GM18867 (cell line): Measurements from ENCODE around the gene ADI1.
A peak's percentile ranks its signal among the peaks of the same experiment; 100 is the strongest.

Experiments used
- ATAC-seq: cut with Tn5 transposase; IDR thresholded peaks from one replicate; pipeline ENCODE4 v1.9.1; 2021; ENCODE audit warnings: mild to moderate bottlenecking, moderate library complexity; ENCODE audit not compliant: unreplicated experiment

Gene ADI1, protein sequence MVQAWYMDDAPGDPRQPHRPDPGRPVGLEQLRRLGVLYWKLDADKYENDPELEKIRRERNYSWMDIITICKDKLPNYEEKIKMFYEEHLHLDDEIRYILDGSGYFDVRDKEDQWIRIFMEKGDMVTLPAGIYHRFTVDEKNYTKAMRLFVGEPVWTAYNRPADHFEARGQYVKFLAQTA

DNA sequence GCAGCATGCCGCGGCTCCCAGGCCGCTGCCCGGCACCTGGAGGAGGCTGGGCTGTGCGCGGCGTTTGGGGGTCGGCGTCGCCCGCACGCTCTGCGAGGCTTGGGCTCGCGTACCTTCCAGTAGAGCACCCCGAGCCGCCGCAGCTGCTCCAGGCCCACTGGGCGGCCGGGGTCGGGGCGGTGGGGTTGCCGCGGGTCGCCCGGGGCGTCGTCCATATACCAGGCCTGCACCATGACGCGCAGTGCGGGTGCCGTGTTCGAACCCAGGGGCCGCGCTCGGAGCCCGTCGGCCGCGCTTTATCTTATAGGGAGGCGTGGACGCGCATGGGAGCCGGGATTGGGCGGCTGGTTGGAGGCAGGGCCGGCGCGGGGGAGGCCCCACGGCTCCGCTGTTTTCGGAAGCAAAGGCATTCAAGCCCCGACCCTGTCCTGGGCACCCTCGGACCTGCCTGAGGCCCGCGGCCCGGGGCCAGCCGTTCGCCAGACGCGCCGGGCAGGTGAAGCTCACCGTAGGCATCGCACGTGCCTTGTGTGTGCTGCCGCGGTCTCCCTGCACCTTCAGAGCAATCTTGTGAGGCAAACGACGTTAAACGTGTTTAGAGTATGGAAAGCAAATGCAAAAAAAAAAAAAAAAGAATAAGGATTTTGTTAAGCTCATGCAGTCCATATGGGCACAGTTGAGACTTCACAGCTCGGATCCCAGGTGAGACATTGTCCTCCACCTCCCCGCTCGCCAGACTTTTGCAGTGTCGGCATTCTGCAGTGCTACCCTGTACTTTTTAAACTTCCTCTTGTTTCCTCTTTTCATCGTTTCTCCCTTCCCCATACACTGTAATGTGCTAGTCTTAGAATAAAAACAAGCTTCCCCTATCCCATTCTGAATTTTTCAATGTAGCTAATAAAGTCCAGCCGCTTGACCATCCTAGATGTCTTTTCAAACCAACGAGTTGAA is at the start of gene ADI1:
Gene ADI1 (minus strand): TSS at position 277 of the 951 bp plus-strand sequence. CDS start 44 bp downstream, at position 233.
- peak; percentile 62 for ATAC-seq

DNA sequence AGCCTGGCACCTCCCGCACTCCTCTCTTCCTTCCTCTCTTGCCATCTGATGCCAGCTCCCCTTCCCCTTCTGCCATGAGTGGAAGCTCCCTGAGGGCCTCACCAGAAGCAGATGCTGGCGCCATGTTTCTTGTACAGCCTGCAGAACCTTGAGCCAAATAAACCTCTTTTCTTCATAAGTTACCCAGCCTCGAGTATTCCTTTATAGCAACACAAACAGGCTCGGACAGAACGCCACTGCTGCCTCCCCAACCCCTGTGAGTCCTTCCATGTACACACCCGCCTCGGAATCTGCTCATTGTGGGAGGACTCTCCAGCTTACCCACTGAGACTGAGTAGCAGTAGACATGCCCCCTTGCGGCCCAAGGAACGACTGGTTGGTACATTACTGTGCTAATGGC is 47.5 kb upstream of the ADI1 start:
- ATAC-seq, result no peak

DNA sequence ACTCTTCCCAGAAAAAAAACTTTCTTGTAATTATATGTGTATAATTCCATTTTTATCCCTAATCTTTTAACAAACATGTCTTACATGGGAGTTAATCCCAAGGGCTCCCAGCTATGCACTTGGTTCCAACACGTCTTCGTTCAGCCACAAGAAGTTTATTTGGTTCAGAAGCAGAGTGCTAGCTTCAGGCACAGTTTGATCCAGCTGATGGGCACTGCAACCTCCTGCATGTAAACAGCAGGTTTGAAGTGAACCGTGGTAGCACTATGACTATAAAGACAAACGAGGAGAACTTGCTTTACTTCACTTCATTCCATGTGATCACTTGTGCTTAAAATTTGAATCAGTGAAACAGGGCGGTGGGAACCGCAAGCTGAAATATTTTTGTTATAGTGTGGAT is 45.8 kb upstream of the ADI1 start:
- ATAC-seq, result no peak

DNA sequence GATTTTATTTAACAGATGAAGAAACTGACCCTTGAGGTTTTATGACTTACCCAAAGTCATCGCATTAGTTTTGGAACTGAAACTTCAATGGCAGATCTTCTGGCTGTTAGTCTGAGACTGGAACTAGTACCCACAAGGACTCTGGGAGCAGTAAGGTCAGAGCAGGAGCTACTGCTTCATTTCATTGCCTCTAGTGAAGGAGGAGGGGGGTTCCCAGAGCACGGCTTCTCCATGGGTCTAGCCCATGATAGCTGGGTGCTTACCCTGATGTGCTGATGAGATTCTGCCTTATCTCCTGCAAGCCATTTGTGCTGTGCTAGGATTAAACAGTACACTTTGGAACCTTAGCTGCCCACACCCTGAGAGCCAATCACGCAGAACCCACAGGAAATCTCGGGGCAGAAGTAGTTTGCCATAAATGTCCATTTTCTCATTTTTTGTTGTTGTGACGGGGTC is 44.2 kb upstream of the ADI1 start:
- ATAC-seq, result peak; percentile 48

DNA sequence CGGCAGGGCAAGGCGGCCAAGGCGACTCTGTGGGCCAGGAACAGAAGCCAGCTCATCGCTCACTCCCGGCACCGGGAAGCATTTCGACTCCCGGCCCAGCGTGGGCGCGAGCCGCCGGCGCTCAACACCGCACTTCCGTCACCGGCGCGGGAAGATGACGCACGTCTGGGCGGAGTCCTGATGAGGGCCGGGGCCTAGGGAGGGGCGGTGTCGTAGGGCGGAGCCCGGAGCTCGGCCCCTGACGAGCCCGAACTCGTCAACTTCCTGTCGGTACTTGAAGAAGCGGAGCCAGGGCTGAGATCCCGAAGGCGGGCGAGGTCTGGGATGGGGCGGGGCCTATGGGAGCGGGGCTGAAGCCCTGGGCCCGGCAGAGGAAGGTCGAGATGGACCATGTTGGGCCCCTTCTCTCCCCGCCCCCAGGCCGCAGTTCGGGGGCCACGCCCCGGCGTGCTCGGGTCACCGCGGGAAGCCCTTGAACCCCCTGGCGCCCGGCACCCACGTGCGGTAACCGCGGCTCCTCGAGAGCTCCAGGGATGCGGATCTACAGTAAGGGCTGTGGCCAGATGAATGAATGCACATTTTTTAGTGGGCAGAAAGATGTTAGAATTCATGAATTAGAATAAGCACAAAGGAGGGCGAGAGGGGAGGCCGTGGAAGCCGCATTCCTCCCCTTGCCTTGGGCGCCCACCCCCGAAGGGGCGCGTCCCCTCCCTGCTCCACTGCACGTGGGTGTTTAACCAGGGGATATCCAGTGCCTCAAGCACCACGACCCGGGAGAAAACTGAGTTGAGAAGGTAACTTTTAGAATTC is 39.1 kb upstream of the ADI1 start, which contains the start of gene RNASEH1:
Gene RNASEH1 (minus strand): TSS at position 129 of the 810 bp plus-strand sequence. CDS start 73 bp downstream, at position 56.
- peak; percentile 93 for ATAC-seq

DNA sequence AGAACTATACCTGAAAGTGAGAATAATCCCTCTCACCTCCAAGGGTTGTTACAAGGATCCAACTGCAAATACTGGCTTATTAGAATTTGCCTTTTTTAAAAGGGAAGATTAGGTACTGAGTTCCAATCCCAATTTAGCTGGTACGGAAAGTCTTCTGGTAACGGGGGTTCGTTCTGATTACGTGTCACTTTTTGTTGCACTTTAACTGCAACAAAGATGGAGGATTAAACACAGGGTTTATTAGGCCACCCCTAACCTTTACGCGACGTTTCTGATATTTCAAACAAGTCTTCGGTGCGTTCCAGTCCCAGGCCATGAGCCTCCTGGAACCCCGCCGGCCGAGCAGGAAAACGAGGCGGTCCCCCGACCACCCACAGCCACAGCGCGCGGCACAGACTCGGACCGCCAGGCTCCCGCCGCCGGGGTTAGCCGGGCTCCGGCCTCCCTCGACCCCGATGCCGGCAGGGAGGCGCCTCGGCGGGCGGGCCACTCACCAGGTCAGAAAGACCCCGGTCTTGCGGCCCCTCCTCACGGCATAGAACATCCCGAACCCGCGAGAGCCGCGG is 38.4 kb upstream of the ADI1 start:
- ATAC-seq, result peak; percentile 30

DNA sequence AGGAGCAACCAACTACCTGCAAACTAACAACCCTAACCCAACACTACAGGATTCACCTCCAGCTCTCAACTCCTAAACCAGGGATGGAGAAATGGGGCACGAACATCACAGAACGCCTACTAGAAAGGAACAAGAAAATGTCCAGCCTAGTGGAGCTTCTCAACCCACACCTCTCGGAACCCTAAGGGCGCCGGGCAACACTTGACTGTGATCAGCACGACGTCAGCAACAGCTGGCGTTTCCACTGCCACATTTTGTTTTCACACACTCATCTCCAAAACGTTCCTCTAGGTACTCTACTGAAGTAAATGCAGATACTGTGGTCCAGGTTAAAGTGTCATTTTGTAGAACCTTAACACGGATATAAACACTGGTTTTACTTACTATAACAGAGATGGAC is 34.6 kb upstream of the ADI1 start:
- no peak for ATAC-seq

DNA sequence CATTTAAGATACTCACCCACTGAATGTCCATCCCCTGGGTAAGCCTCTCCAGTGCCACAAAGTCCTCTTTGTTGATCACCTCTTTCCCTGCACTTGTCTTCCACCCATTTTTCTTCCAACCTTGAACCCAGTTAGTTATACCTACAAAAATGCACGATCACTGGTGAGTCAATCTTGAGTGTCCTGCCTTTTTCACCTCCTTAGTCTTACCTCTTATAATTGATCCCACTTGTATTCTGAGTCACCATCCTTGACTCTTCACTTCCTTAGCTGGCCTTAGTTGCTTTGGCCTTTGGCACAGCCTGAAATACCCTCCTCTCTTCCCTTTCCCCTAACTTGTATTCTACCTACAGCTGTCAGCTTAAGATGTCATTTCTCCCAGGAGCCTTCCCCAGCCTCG is 28.6 kb upstream of the ADI1 start:
- ATAC-seq, result no peak

DNA sequence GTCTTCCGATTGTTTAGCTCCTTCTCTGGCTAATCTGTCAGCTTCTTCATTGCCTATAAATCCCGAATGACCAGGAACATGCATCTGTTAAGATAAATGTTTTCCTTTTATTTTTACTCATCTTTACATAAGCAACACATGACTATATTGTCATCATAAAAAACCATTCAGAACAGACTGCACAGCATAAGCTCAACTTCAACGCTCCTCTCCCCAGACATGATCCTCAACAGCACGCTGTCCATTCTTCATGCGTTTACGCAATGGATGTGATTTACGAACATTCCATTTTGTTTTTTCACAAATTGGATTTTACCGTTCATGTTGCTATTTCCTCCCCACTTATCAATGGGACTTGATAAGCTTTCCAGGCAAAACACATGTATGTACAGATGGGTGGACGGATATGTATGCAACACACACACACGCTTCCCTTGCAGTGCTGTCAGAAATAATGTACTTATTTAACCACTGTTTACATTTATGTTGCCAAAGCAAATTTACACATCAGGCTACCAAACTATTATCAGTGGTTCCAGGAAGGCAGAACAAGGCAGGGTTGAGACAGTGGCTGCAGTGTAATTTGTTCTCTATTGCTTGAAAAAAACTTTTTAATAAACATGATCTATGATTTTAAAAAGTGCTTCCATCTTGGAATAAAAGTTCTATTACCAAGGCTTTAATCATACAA is 26.6 kb upstream of the ADI1 start:
- ATAC-seq, result no peak

DNA sequence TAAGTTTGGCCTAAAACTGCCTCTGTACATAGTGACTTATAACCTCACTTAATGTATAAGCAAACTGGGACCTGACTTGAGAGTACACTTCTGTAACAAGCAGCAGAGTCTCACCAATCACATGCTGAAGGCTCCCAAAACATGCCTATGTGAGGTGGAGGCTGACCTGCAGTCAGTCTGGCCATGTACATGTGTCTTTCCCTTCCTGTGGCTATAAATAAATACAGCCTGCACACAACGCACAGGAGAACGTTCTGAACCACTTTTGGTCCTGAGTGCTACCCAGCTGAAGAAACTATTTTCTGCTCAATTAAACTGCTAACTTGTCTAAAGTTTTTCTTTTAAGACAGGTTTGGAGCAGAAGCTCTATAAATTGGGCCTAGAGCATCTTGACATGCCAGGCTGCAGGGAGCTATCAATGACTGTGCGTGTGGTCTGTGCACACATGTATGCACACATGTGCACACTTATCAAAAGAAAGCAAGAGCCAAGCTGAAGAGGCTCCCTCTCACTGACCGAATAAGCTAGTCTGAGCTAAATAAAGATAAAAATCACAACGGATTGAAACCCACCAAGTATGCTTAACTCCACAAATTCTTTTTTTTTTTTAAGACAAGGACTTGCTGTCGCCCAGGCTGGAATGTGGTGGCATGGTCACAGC is 23.8 kb upstream of the ADI1 start:
- no peak for ATAC-seq

DNA sequence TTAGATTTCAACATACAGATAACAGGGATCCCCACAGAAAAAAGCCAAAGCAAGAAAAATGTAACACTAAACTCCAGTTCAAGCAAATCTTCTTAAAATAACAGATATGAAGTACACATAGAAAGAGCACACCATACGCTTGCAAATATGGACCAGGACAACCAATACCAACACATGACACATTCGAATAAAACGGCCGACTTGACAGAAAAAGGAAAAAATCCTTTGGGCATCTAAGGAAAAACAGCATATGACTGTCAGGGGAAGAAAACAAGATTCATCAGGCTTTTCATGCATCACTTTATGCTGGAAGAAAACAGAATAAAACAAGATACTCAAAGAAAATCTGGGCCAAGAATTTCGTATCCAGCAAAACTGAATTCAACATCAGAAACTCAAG is 22.8 kb upstream of the ADI1 start:
- ATAC-seq, result no peak

DNA sequence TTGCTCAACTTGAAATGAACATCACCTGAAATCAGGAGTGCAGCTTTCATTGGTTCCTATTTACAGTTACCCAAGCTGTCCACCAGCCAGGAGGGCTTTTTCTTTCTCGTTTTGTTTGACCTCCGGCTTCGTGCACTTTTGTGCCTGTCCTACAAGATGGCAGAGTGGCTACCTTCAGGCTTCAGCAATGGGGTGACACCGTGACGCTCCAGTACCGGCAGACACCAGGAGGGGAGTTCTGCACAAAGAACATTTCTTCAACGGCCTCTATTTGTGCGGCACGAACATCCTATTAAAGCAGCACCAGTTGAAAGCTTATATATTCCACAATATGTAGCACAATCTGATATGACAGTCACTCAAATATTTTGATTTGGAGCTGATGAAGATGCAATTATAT is 20.5 kb upstream of the ADI1 start:
- ATAC-seq, result no peak

DNA sequence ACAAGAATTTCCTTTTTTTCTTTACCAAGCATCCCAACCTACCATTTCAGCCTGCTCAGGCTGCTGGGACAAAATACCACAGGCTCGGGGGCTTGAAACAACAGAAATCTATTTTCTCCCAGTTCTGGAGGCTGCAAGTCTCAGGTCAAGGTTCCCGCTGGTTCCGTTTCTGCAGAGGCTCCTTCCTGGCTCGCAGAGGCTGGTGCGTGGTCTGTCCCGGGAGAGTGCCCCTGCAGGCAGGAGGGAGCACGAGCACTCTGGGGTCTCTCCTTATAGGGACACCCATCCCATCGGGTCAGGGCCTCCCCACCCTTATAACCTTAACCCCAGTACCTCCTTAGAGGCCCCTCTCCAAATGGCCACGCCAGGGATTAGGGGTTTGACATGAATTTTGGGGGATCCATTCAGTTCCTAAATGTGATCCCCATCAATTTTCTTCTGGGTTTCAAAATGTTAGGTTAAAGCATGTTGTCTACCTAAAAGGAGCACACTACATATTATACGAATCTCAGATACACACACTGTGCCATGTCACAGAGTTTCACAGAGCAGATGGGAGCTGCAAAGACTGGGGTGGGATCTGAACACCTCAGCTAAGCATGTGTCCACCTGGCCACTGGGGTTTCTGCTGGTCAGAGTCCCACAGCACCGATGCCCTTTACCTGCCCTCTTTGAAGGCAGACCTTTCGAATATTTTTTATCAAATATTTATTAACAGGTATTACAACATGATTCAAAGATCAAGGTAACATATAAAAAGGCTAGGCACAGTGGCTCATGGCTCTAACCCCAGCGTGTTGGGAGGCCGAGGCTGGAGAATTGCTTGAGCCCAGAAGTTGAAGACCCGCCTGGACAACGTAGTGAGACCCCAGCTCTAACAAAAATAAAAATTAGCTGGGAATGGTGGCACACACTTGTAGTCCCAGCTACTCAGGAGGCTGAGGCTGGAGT is 17.6 kb upstream of the ADI1 start:
- ATAC-seq, result no peak

DNA sequence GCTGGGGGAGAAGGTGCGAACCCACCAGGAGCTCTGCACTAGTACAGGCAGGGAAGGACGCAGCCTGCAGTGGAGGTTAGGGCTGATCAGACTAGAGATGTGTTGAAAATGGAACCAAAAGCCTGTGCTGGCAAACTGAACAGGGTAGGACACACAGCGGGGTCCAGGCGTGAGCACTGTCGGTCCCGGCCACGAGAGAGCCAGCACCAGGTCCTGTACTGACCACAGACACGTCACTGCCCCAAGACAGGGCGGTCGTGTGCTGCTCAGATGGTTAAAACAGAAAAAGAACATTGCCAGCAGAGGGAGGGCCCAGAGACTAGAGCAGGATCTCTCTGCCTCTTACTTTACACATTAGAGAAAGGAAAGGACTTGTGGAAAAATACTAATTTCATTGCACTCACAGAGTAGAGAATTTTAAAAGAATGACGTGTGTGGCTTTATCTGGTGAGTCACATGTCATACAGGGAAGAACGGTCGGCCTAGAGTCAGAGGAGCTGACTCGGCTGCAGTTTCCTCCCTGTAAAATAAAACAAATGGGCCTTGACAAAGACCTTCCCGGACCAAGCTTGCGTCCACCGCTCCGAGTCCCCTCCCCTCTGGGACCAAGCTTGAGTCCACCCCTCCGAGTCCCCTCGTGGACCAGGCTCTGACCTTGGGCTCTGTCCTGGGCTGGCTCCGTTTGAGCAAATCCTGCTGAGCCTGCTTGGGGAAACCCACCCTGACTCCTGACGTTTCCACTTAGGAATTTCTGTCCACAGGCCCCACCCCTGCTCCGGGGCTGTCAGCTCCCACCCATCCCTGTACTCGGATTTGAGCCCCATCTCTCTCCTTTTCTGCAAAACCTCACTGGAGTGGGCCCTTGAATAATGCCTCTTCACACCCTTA is 16.7 kb upstream of the ADI1 start:
- ATAC-seq, result no peak

DNA sequence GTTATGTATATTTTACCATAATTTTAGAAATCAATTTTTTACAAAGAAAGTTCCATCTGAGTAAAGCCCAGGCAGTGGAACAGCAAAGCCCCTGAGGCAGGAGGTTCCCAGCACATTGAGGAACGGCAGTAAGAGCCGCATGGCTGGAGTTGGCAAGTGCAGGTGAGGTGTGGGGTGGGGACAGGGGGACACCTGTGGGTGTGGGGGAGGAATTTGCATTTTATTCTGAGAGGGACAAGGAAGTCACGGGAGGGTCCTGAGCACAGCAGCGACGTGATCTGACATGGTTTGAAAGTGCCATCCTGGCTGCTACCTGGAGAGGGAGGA is 16.1 kb upstream of the ADI1 start:
- no peak for ATAC-seq

DNA sequence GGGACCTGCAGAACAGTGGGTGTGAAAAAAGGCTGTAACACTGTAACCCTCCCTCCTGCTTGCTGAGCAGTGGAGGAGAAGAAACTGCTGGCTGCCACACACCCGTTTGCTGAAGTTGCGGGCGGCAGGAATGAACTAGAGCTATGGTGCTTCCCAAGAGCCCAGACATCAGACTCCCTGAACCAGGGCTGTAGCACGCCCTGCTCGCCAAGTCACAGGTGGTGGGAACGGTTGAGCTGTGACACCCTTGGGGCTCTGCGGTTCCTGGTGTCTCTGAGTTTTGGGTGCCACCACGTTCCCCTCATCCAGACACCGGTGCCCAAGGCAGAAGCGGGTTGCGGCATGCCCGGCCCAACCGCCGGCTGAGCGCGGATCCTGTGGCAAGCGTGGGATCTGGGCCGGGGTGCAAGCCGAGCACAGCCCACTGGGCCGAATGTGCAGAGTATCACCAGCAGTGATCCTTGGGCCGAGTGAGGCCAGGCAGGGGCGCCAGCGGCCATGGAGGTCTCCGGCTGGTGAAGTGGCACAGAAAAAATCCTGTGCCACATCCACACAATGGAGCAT is 15.0 kb upstream of the ADI1 start:
- no peak for ATAC-seq

DNA sequence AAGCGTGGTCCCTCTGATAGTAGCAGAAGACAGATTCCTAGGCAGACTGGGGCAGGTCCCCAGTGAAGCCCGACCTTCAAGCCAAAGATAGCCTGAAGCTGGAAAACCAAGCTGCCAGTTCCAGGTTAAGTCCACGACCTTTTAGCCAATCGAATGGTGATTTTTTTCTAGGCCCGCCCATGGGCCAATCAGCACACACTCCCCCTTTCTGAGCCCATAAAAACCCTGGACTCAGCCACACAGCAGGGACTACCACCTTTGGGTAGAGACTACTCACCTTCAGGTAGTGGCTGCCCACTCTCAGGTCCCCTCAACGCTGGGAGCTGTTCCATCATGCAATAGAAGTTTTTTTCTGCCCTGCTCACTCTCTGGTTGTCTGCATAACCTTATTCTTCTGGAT is 14.5 kb upstream of the ADI1 start:
- ATAC-seq, result no peak

DNA sequence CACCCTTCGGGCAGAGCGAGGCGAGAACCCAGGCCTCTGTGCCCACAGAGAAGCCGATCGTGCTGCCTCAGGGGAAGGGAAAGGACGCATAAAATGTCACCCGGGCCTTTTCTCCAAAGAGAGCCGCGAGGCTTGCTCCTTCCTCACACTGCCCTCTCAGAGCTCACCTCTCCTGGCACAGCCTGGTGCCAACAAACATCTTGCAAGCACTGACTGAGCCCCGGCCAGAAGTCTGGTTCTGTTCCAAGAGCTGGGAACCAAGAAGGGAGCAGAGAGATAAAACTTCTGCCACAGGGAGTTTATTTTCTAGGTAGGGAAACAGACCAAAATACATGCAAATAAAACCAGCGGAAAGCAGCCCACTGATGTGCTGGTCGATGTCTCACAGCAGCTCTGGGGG is 13.6 kb upstream of the ADI1 start:
- no peak for ATAC-seq
